Measurements from ENCODE around the gene ZBED1. TPM values are rescaled to one million over a fixed set of nuclear protein-coding genes. Genes with fewer than 3 reads are reported as not detected.
"Not testable (repeated sequence)": the region's sequence is repeated elsewhere in the genome, so short reads cannot be mapped to it uniquely, and the experiment has no call there.

The ZBED1 gene
- total RNA-seq, 2 donors from 2014 or later: 40.7 to 42.0 TPM

DNA sequence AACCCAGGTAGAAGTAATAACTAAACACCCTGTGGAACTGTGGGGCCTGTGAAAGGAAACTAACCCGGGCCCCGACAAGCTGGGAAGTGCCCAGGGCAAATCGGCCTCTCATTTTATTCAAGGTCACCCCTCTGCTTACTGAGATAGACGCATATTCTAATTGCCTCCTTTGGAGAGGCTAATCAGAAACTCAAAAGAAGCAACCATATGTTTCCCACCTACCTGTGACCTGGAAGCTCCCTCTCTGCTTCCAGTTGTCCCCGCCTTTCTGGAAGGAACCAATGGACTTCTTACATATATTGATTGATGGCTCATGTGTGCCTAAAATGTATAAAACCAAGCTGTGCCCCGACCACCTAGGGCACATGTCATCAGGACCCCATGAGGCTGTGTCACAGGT lies 23.1 kb upstream of the ZBED1 start:
- H3K4me1 ChIP-seq: no peaks in the 10 kb centered on the region
- no peaks in the 10 kb centered on the region for H3K36me3 ChIP-seq
- H3K4me3 ChIP-seq: no peak overlapping the region
- TF ChIP-seq, protein P1, sequence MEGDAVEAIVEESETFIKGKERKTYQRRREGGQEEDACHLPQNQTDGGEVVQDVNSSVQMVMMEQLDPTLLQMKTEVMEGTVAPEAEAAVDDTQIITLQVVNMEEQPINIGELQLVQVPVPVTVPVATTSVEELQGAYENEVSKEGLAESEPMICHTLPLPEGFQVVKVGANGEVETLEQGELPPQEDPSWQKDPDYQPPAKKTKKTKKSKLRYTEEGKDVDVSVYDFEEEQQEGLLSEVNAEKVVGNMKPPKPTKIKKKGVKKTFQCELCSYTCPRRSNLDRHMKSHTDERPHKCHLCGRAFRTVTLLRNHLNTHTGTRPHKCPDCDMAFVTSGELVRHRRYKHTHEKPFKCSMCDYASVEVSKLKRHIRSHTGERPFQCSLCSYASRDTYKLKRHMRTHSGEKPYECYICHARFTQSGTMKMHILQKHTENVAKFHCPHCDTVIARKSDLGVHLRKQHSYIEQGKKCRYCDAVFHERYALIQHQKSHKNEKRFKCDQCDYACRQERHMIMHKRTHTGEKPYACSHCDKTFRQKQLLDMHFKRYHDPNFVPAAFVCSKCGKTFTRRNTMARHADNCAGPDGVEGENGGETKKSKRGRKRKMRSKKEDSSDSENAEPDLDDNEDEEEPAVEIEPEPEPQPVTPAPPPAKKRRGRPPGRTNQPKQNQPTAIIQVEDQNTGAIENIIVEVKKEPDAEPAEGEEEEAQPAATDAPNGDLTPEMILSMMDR (IDR thresholded peaks at IDR 0.05): no peak
- H3K27ac ChIP-seq: no peak overlapping the region
- no peaks in the 10 kb centered on the region for H3K9me3 ChIP-seq
- no peak for DNase-seq (ENCODE audit: low spot score)
- no peaks in the 10 kb centered on the region for H3K27me3 ChIP-seq

DNA sequence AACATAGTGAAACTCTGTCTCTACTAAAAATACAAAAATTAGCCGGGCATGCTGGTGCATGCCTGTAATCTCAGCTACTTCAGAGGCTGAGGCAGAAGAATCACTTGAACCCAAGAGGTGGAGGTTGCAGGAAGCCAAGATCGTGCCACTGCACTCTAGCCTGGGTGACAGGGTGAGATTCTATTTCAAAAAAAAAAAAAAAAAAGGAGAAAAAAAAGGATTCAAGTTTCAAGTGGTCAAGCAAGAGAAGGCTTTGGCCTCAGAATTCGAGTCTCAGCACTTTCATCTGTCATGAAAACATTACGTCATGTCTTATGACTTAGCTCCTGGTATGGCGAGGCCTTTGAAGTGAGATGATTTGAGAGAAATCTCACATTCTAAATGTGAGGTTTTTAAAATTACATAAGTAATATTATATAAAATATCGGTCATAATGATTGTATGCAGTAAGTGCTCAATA lies 21.2 kb upstream of the ZBED1 start:
- Histone ChIP-seq H3K4me3 (no peak overlapping the region), H3K9me3 (no peaks in the 10 kb centered on the region), H3K27ac (no peak overlapping the region), H3K4me1 (no peaks in the 10 kb centered on the region), H3K27me3 (no peaks in the 10 kb centered on the region), H3K36me3 (no peaks in the 10 kb centered on the region)
- TF ChIP-seq, protein P1 (IDR thresholded peaks at IDR 0.05): no peak
- DNase-seq (ENCODE audit: low spot score): no peak

DNA sequence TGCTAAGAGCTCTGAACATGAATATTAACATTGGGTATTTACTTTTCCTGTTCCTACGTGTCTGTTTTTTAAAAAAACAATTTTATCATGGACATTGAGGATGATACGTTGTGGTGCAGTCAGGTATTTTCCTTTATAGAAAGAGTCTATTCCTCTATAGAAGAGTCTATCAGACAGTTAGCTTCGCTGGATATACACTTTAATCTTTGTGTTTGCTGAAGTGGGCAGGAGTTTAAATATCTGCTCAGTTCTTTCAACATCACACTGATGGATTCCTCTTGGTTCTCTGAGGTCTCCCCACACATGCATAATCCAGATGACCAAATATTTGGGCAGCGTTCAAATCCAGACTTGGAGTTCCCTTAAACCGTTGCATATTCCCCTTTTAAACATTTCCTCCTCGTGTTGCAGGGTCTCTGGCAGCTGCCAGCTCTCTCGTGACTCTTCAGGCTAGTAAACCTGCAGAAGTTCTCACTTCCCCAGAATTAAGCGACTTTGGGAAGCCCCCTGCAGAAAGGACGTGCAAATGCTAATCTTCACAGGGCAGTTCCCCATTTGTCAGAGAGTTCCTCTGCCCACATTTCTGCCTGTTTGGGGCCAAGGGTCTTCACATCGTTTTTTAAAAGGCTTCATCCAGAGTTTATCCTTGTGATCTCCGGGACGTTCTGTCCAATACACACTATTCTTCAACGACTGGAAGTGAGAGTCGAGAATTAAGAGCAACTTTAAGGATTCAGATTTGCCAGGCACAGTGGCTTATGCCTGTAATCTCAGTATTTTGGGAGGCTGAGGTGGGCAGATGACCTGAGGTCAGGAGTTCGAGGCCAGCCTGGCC lies 20.5 kb upstream of the ZBED1 start:
- Histone ChIP-seq H3K27ac (no peak overlapping the region), H3K27me3 (no peaks in the 10 kb centered on the region), H3K4me3 (no peak overlapping the region), H3K9me3 (no peaks in the 10 kb centered on the region), H3K36me3 (no peaks in the 10 kb centered on the region), H3K4me1 (no peaks in the 10 kb centered on the region)
- TF ChIP-seq, protein P1 (IDR thresholded peaks at IDR 0.05): no peak
- no peak for DNase-seq (ENCODE audit: low spot score)

DNA sequence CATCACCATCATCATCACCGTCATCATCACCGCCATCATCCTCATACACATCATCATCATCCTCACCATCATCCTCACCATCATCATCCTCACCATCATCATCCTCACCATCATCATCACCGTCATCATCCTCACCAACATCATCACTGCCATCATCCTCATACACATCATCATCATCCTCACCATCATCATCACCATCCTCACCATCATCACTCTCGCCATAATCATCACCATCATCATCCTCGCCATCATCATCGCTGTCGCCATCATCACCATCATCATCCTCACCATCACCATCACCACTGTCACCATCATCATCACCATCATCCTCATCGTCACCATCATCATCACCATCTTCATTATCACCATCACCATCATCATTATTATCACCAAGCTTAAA lies 19.8 kb upstream of the ZBED1 start:
- Histone ChIP-seq H3K4me3 (no peak overlapping the region), H3K36me3 (no peaks in the 10 kb centered on the region), H3K27ac (no peak overlapping the region), H3K9me3 (no peaks in the 10 kb centered on the region), H3K27me3 (no peaks in the 10 kb centered on the region), H3K4me1 (no peaks in the 10 kb centered on the region)
- TF ChIP-seq, protein P1 (IDR thresholded peaks at IDR 0.05): no peak
- DNase-seq (ENCODE audit: low spot score): no peak

DNA sequence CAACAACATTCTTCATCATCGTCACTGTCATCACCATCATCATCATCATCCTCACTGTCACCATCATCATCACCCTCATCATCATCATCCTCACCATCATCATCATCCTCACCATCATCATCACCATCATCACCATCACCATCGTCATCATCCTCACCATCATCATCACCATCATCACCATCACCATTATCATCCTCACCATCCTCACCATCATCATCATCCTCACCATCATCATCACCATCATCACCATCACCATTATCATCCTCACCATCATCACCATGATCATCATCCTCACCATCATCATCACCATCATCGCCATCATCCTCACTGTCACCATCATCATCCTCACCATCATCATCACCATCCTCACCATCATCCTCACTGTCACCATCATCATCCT lies 18.9 kb upstream of the ZBED1 start:
- H3K4me3 ChIP-seq; H3K27me3 ChIP-seq; H3K9me3 ChIP-seq; DNase-seq (ENCODE audit: low spot score); H3K4me1 ChIP-seq; H3K36me3 ChIP-seq; H3K27ac ChIP-seq: not testable (repeated sequence)

DNA sequence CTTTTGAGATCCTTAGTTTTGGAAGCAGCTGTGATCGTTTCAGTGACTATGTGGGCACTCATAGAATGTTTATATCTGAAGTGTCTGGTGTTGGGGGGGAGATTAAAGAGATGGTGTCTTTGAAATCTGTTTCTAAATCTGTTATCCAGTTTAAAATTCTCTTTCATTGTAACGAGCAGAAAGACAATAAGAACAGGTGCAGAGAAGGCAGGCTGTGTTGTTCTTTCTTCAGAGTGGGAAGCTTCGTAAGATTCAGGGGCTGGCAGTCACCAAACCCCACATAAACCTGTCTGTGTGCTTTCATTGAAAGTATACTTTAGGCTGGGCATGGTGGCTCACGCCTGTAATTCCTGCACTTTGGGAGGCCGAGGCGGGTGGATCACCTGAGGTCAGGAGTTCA lies 16.3 kb upstream of the ZBED1 start:
- TF ChIP-seq, protein P1 (IDR thresholded peaks at IDR 0.05): no peak
- no peaks in the 10 kb centered on the region for H3K4me1 ChIP-seq
- H3K4me3 ChIP-seq: no peak overlapping the region
- DNase-seq (ENCODE audit: low spot score): no peak
- H3K36me3 ChIP-seq: no peaks in the 10 kb centered on the region
- no peaks in the 10 kb centered on the region for H3K9me3 ChIP-seq
- no peaks in the 10 kb centered on the region for H3K27me3 ChIP-seq
- H3K27ac ChIP-seq: no peak overlapping the region
